Measurements from ENCODE around the gene NCOA5. TPM values are rescaled to one million over a fixed set of nuclear protein-coding genes. Genes with fewer than 3 reads are reported as not detected.

The NCOA5 gene
- total and polyA plus RNA-seq, 10 of the 15 experiments (the other 5 are each of a cell fraction or from before 2014, with no cell fraction given): 7.7 to 38.1 (median 30.1) TPM

DNA sequence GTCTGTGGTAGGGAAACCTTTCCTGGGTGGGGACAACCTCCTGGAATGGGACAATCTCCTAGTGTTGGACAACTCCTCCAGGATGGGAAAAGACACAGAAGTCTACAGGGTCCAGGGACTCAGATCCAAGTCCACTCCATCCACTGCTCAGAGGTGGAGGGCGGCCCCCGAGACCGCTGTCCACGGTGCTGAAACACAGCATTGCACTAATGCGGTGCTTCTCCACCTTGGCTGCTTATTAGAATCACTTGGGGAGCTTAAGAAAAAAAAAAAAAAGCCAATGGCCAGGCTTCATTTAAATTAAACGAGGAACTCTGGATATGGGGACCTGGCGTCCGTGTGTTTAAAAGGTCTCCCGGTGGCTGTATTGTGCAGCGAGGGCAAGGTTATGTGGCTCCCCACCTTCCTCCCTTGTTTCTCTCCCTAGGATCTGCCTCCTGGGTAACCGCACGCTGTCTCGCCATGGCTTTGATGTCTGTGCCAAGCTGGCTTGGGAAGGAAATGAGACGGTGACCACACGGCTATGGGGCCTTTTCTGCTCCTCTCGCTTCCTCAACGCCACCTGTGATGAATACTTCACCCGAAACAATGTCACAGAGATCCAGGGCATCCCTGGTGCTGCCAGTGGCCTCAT lies 48.7 kb downstream of the NCOA5 start:
- in situ Hi-C loops (cut with MboI): no loop called here
- H3K4me1 ChIP-seq (ENCODE audit: control insufficient read depth, insufficient read depth, low read length): no peaks in the 10 kb centered on the region
- POLR2A ChIA-PET: no interaction called here
- H4K20me1 ChIP-seq (ENCODE audit: control insufficient read depth, insufficient read depth): no peaks in the 10 kb centered on the region; the same call in 1 of the 2 replicates
- FAIRE-seq (no peak), ATAC-seq (peak; percentile 81), DNase-seq (ENCODE audit: low read depth, low spot score) (no peak)
- TF ChIP-seq, protein P1, sequence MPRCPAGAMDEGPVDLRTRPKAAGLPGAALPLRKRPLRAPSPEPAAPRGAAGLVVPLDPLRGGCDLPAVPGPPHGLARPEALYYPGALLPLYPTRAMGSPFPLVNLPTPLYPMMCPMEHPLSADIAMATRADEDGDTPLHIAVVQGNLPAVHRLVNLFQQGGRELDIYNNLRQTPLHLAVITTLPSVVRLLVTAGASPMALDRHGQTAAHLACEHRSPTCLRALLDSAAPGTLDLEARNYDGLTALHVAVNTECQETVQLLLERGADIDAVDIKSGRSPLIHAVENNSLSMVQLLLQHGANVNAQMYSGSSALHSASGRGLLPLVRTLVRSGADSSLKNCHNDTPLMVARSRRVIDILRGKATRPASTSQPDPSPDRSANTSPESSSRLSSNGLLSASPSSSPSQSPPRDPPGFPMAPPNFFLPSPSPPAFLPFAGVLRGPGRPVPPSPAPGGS (IDR thresholded peaks at IDR 0.05; ENCODE audit: borderline replicate concordance, insufficient read depth, low read depth, low read length, poor library complexity, severe bottlenecking): no peak
- TF ChIP-seq, protein P2, sequence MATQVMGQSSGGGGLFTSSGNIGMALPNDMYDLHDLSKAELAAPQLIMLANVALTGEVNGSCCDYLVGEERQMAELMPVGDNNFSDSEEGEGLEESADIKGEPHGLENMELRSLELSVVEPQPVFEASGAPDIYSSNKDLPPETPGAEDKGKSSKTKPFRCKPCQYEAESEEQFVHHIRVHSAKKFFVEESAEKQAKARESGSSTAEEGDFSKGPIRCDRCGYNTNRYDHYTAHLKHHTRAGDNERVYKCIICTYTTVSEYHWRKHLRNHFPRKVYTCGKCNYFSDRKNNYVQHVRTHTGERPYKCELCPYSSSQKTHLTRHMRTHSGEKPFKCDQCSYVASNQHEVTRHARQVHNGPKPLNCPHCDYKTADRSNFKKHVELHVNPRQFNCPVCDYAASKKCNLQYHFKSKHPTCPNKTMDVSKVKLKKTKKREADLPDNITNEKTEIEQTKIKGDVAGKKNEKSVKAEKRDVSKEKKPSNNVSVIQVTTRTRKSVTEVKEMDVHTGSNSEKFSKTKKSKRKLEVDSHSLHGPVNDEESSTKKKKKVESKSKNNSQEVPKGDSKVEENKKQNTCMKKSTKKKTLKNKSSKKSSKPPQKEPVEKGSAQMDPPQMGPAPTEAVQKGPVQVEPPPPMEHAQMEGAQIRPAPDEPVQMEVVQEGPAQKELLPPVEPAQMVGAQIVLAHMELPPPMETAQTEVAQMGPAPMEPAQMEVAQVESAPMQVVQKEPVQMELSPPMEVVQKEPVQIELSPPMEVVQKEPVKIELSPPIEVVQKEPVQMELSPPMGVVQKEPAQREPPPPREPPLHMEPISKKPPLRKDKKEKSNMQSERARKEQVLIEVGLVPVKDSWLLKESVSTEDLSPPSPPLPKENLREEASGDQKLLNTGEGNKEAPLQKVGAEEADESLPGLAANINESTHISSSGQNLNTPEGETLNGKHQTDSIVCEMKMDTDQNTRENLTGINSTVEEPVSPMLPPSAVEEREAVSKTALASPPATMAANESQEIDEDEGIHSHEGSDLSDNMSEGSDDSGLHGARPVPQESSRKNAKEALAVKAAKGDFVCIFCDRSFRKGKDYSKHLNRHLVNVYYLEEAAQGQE (IDR thresholded peaks at IDR 0.05; ENCODE audit: low read depth, low read length): peak; percentile 96
- no peak overlapping the region for H3K27ac ChIP-seq (ENCODE audit: control insufficient read depth, insufficient read depth)
- CTCF ChIA-PET: no interaction called here
- RAD21 ChIA-PET (ENCODE audit: unreplicated experiment): interaction anchor here (0.6 kb wide), 1 partner anchor 47 kb away, joined by 3 read pairs; no protein-coding TSS in a partner anchor
- H3K4me3 ChIP-seq: no peak overlapping the region
- WGBS (ENCODE audit: insufficient coverage, insufficient replicate concordance, low lambda C conversion rate, missing lambda C conversion rate): 31% methylated on average over 18 of the region's 18 CpGs
- no peak overlapping the region for H2AFZ ChIP-seq (ENCODE audit: control insufficient read depth, low read depth, low read length)
- H3K9me3 ChIP-seq (replicated peaks; ENCODE audit: control insufficient read depth, insufficient read depth, low read length): no peaks in the 10 kb centered on the region
- H3K27me3 ChIP-seq (replicated peaks in 1 of 2; ENCODE audit: control insufficient read depth in 2 of 2, insufficient read depth in 2 of 2, low read length in 1 of 2): no peaks in the 10 kb centered on the region; a peak in 2 of 4 replicates
- no peak overlapping the region for H3K9ac ChIP-seq (ENCODE audit: control insufficient read depth, insufficient read depth, low read length)
- BruUV-seq (replicated peaks): no TSS peak
- no peaks in the 10 kb centered on the region for H3K36me3 ChIP-seq (ENCODE audit: control insufficient read depth in 2 of 2, insufficient read depth in 2 of 2, low read length in 1 of 2)
- intact Hi-C loops (cut with micrococcal nuclease; ENCODE audit: unreplicated experiment): no loop called here
- no peak overlapping the region for H3K4me2 ChIP-seq (ENCODE audit: control insufficient read depth, insufficient read depth)
- no peaks in the 10 kb centered on the region for H3K79me2 ChIP-seq (ENCODE audit: control insufficient read depth, insufficient read depth, low read length)
- SMC1A ChIA-PET (ENCODE audit: uncharacterized antibody, unreplicated experiment): no interaction called here

Measured in GM12878 (cell line).